GM12878 (cell line): ENCODE data around the gene CCSER1.

Source experiments
- ASH2L ChIP-seq: fragments of 300-600, 200-600 bp; sonication (generic); IDR thresholded peaks from 2 replicates; pipeline ENCODE4 v1.6.1; 2017; ENCODE audit warnings: low read depth, mild to moderate bottlenecking, borderline replicate concordance
- EZH2 ChIP-seq: IDR thresholded peaks from 2 replicates; pipeline ENCODE4 v1.6.1; 2012; ENCODE audit warnings: low read depth, mild to moderate bottlenecking, control low read depth, inconsistent platforms, low read length, borderline replicate concordance; ENCODE audit not compliant: control insufficient read depth
- FOXM1 ChIP-seq: IDR thresholded peaks from 2 replicates; pipeline ENCODE4 v1.6.1; 2012; ENCODE audit warnings: low read depth, mild to moderate bottlenecking, inconsistent platforms, low read length, moderate library complexity
- HCFC1 ChIP-seq: fragments of 150-350 bp; IDR thresholded peaks from 2 replicates; pipeline ENCODE4 v1.6.1; 2014; ENCODE audit warnings: low read length
- NRF1 ChIP-seq: conservative IDR thresholded peaks from 2 replicates; pipeline ENCODE4 v1.6.1; 2011; ENCODE audit warnings: mild to moderate bottlenecking, low read depth, low read length, improper control_type of control experiment
- POLR2A ChIP-seq: IDR thresholded peaks from 2 replicates; pipeline ENCODE4 v1.6.1; 2011; ENCODE audit warnings: low read depth, mild to moderate bottlenecking, low read length
- POLR2AphosphoS5 ChIP-seq: IDR thresholded peaks from 2 replicates; pipeline ENCODE4 v1.6.1; 2011; ENCODE audit warnings: mild to moderate bottlenecking, low read length, inconsistent platforms
- SP1 ChIP-seq: IDR thresholded peaks from one replicate; pipeline ENCODE4 v1.6.1; 2011; ENCODE audit warnings: low read depth, low read length
- YY1 ChIP-seq: IDR thresholded peaks from 2 replicates; pipeline ENCODE4 v1.6.1; 2011; ENCODE audit warnings: low read depth, mild to moderate bottlenecking, low read length
- TF ChIP-seq, protein P1 (sequence below), 3 experiments: IDR thresholded peaks in 2 of 3; conservative IDR thresholded peaks in 1 of 3; 2 replicates each; pipeline ENCODE4 v1.5.1; 2011; ENCODE audit warnings: low read depth in 3 of 3, low read length in 3 of 3, mild to moderate bottlenecking in 3 of 3, control low read depth in 2 of 3, moderate library complexity in 2 of 3, inconsistent platforms in 1 of 3, mixed read lengths in 1 of 3; ENCODE audit not compliant: control insufficient read depth in 2 of 3, insufficient read depth in 1 of 3; ENCODE audit errors: extremely low read depth in 1 of 3

DNA sequence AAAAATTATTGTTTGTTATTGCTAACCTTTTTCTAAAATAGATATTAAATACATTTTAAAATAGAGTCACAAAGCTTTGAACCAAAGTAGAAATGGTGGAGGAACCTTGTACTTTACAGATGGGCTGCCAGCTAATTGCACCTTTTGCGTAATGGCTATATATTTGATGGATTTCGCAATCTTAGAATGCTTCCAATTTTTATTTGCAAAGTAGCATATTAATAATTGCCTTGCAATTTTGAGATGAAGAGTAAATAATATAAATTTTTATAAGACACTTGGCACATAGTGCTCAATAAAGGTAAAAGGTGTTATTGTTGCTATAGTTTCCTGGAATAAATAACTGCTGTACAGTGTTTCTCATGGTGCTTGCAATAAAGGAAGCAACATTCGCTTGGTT lies 533.5 kb downstream of the CCSER1 start:
- TF ChIP-seq, protein P1, sequence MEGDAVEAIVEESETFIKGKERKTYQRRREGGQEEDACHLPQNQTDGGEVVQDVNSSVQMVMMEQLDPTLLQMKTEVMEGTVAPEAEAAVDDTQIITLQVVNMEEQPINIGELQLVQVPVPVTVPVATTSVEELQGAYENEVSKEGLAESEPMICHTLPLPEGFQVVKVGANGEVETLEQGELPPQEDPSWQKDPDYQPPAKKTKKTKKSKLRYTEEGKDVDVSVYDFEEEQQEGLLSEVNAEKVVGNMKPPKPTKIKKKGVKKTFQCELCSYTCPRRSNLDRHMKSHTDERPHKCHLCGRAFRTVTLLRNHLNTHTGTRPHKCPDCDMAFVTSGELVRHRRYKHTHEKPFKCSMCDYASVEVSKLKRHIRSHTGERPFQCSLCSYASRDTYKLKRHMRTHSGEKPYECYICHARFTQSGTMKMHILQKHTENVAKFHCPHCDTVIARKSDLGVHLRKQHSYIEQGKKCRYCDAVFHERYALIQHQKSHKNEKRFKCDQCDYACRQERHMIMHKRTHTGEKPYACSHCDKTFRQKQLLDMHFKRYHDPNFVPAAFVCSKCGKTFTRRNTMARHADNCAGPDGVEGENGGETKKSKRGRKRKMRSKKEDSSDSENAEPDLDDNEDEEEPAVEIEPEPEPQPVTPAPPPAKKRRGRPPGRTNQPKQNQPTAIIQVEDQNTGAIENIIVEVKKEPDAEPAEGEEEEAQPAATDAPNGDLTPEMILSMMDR (IDR thresholded peaks at IDR 0.05 in 2 of 3, conservative IDR thresholded peaks at IDR 0.05 in 1 of 3; ENCODE audit: control insufficient read depth in 2 of 3, extremely low read depth in 1 of 3, insufficient read depth in 1 of 3, low read depth in 3 of 3, low read length in 3 of 3) = no peak
- no peak for TF ChIP-seq SP1
- TF ChIP-seq ASH2L = no peak
- no peak for TF ChIP-seq YY1
- TF ChIP-seq EZH2 = no peak
- TF ChIP-seq NRF1 = no peak
- TF ChIP-seq POLR2A = no peak
- no peak for TF ChIP-seq FOXM1
- TF ChIP-seq HCFC1 = no peak
- no peak for TF ChIP-seq POLR2AphosphoS5
